Activated T-cell treated with anti-CD3 and anti-CD28 coated beads, Interleukin-2, amount 50 U/mL, for 4 hours (primary cell): ENCODE measurements around the gene ABHD15. TPM values are rescaled to one million over a fixed set of nuclear protein-coding genes. Genes with fewer than 3 reads are reported as not detected.

Experiments
- ATAC-seq, 2 donors: fragments of 200-7000 bp; cut with Tn5 transposase; one replicate each; pipeline ENCODE4 v1.10.0; 2021
- DNase-seq: peaks from one replicate; pipeline ENCODE4 v3.0.0-alpha.2; 2020
- H3K27me3 Mint-ChIP-seq: one replicate; pipeline ENCODE4 v1.8.0; 2021; ENCODE audit warnings: low read depth, mixed read lengths
- H3K36me3 Mint-ChIP-seq: one replicate; pipeline ENCODE4 v1.8.0; 2022; ENCODE audit warnings: mixed read lengths; ENCODE audit not compliant: insufficient read depth
- H3K4me1 Mint-ChIP-seq: one replicate; pipeline ENCODE4 v1.8.0; 2021; ENCODE audit warnings: low read depth, mixed read lengths
- H3K4me3 Mint-ChIP-seq: one replicate; pipeline ENCODE4 v1.8.0; 2021; ENCODE audit warnings: mild to moderate bottlenecking, moderate library complexity, mixed read lengths
- H3K9me3 Mint-ChIP-seq: one replicate; pipeline ENCODE4 v1.8.0; 2021; ENCODE audit warnings: mixed read lengths
- total RNA-seq, 3 donors: library from RNA; stranded (reverse); gene quantifications; one replicate each; pipeline ENCODE4 v1.2.1, GENCODE V29; 2021

The ABHD15 gene
- total RNA-seq, 3 donors from 2014 or later = 7.6 to 10.6 (median 9.9) TPM

GRCh38 chr17:29571883-29572681 is 5.2 kb upstream of the ABHD15 start:
- Mint-ChIP-seq H3K27me3 (no peaks in the 10 kb centered on the region), H3K9me3 (no peaks in the 10 kb centered on the region), H3K4me1 (peaks cover 9% of the 10 kb centered on the region), H3K36me3 (peaks cover 10% of the 10 kb centered on the region), H3K4me3 (no peak overlapping the region)
- DNase-seq (no peak), ATAC-seq (peak in 1 of 2 donors; percentile 0)

- ATAC-seq (no peak), DNase-seq (no peak)
- H3K4me3 Mint-ChIP-seq = no peak overlapping the region
- H3K9me3 Mint-ChIP-seq = no peaks in the 10 kb centered on the region
- H3K27me3 Mint-ChIP-seq = no peaks in the 10 kb centered on the region
- H3K4me1 Mint-ChIP-seq = peaks cover 9% of the 10 kb centered on the region
- H3K36me3 Mint-ChIP-seq = peaks cover 10% of the 10 kb centered on the region
These were observed 4.6 kb upstream of the ABHD15 start for GRCh38 chr17:29571486-29571882.

GRCh38 chr17:29570521-29570920 is 3.7 kb upstream of the ABHD15 start:
- ATAC-seq = no peak
- Mint-ChIP-seq H3K27me3 (no peaks in the 10 kb centered on the region), H3K36me3 (peaks cover 10% of the 10 kb centered on the region), H3K4me1 (peaks cover 16% of the 10 kb centered on the region), H3K4me3 (no peak overlapping the region), H3K9me3 (no peaks in the 10 kb centered on the region)
- no peak for DNase-seq

GRCh38 chr17:29569245-29569950 is 2.6 kb upstream of the ABHD15 start:
- ATAC-seq = no peak
- Mint-ChIP-seq H3K36me3 (peaks cover 6% of the 10 kb centered on the region), H3K27me3 (no peaks in the 10 kb centered on the region), H3K9me3 (no peaks in the 10 kb centered on the region), H3K4me1 (peaks cover 18% of the 10 kb centered on the region), H3K4me3 (peak overlapping the region; percentile 84)
- DNase-seq = no peak

- H3K4me3 Mint-ChIP-seq = peak within 1 kb of the TSS; percentile 94
- no peaks in the 10 kb centered on the region for H3K9me3 Mint-ChIP-seq
- peaks cover 3% of the 10 kb centered on the region for H3K36me3 Mint-ChIP-seq
- peak; percentile 91 for DNase-seq
- H3K4me1 Mint-ChIP-seq = peaks cover 25% of the 10 kb centered on the region
- ATAC-seq = peak; percentile 53 to 54
- H3K27me3 Mint-ChIP-seq = no peaks in the 10 kb centered on the region
These were observed 1.8 kb upstream of the ABHD15 start, which contains the start of gene TP53I13 for GRCh38 chr17:29568331-29569244. TSS of gene TP53I13 (plus strand) at chr17:29568701. CDS start at chr17:29568759, 58 bp downstream.

GRCh38 chr17:29567554-29568330 is 905 bp upstream of the ABHD15 start:
- H3K9me3 Mint-ChIP-seq = no peaks in the 10 kb centered on the region
- peaks cover 3% of the 10 kb centered on the region for H3K36me3 Mint-ChIP-seq
- peaks cover 29% of the 10 kb centered on the region for H3K4me1 Mint-ChIP-seq
- peak overlapping the region; percentile 94 for H3K4me3 Mint-ChIP-seq
- peak; percentile 63 to 67 for ATAC-seq
- peak; percentile 66 for DNase-seq
- no peaks in the 10 kb centered on the region for H3K27me3 Mint-ChIP-seq

- H3K36me3 Mint-ChIP-seq = peaks cover 3% of the 10 kb centered on the region
- no peaks in the 10 kb centered on the region for H3K27me3 Mint-ChIP-seq
- H3K9me3 Mint-ChIP-seq = no peaks in the 10 kb centered on the region
- DNase-seq = no peak
- ATAC-seq = peak; percentile 4 to 7
- peaks cover 34% of the 10 kb centered on the region for H3K4me1 Mint-ChIP-seq
- H3K4me3 Mint-ChIP-seq = peak overlapping the region; percentile 94
These were observed 392 bp upstream of the ABHD15 start for GRCh38 chr17:29567304-29567553.

GRCh38 chr17:29565643-29566472 is 979 bp downstream of the ABHD15 start:
- Mint-ChIP-seq H3K9me3 (no peaks in the 10 kb centered on the region), H3K36me3 (peaks cover 2% of the 10 kb centered on the region)

GRCh38 chr17:29563816-29564215 is 3.0 kb downstream of the ABHD15 start:
- Mint-ChIP-seq H3K4me3 (no peak overlapping the region), H3K4me1 (peaks cover 34% of the 10 kb centered on the region), H3K36me3 (peaks cover 6% of the 10 kb centered on the region), H3K27me3 (no peaks in the 10 kb centered on the region), H3K9me3 (no peaks in the 10 kb centered on the region)
- no peak for ATAC-seq
- no peak for DNase-seq

More at GRCh38 chr17:29565643-29566472, 979 bp downstream of the ABHD15 start:
- peaks cover 40% of the 10 kb centered on the region for H3K4me1 Mint-ChIP-seq
- ATAC-seq (peak; percentile 11 to 16), DNase-seq (peak; percentile 48)
- H3K27me3 Mint-ChIP-seq = no peaks in the 10 kb centered on the region
- H3K4me3 Mint-ChIP-seq = peak overlapping the region; percentile 88

- Mint-ChIP-seq H3K27me3 (no peaks in the 10 kb centered on the region), H3K9me3 (no peaks in the 10 kb centered on the region), H3K4me1 (peaks cover 38% of the 10 kb centered on the region), H3K4me3 (no peak overlapping the region), H3K36me3 (peaks cover 6% of the 10 kb centered on the region)
- DNase-seq (no peak), ATAC-seq (no peak)
These were observed 4.2 kb downstream of the ABHD15 start for GRCh38 chr17:29562615-29563014.

GRCh38 chr17:29561554-29562517 is 5.0 kb downstream of the ABHD15 start:
- no peak for DNase-seq
- Mint-ChIP-seq H3K9me3 (no peaks in the 10 kb centered on the region), H3K4me3 (no peak overlapping the region)

GRCh38 chr17:29560316-29560715 is 6.5 kb downstream of the ABHD15 start:
- H3K9me3 Mint-ChIP-seq = no peaks in the 10 kb centered on the region
- ATAC-seq (no peak), DNase-seq (no peak)
- no peak overlapping the region for H3K4me3 Mint-ChIP-seq
- no peaks in the 10 kb centered on the region for H3K27me3 Mint-ChIP-seq
- H3K4me1 Mint-ChIP-seq = peaks cover 38% of the 10 kb centered on the region
- peaks cover 6% of the 10 kb centered on the region for H3K36me3 Mint-ChIP-seq

More at GRCh38 chr17:29561554-29562517, 5.0 kb downstream of the ABHD15 start:
- no peak for ATAC-seq
- Mint-ChIP-seq H3K27me3 (no peaks in the 10 kb centered on the region), H3K36me3 (peaks cover 6% of the 10 kb centered on the region), H3K4me1 (peaks cover 46% of the 10 kb centered on the region)
